Lung microvascular endothelial cell (primary cell): ENCODE measurements around the gene WDR62. TPM values are rescaled to one million over a fixed set of nuclear protein-coding genes. Genes with fewer than 3 reads are reported as not detected.
"Not testable (repeated sequence)": the region's sequence is repeated elsewhere in the genome, so short reads cannot be mapped to it uniquely, and the experiment has no call there.

ENCODE experiments used
- DNase-seq, 2 donors: peaks; one replicate each; pipeline versions ENCODE4 v3.0.0 to v3.0.0-alpha.2; 2010; ENCODE audit warnings: low read depth in 2 of 2
- total RNA-seq: library from RNA; depleted of rRNA; stranded (reverse); fragments of >200 nt; gene quantifications from 2 replicates; pipeline ENCODE4 v1.2.1, GENCODE V29; 2014

The WDR62 gene
- total RNA-seq, 1 donor from 2014 or later = 1.2 TPM

DNA sequence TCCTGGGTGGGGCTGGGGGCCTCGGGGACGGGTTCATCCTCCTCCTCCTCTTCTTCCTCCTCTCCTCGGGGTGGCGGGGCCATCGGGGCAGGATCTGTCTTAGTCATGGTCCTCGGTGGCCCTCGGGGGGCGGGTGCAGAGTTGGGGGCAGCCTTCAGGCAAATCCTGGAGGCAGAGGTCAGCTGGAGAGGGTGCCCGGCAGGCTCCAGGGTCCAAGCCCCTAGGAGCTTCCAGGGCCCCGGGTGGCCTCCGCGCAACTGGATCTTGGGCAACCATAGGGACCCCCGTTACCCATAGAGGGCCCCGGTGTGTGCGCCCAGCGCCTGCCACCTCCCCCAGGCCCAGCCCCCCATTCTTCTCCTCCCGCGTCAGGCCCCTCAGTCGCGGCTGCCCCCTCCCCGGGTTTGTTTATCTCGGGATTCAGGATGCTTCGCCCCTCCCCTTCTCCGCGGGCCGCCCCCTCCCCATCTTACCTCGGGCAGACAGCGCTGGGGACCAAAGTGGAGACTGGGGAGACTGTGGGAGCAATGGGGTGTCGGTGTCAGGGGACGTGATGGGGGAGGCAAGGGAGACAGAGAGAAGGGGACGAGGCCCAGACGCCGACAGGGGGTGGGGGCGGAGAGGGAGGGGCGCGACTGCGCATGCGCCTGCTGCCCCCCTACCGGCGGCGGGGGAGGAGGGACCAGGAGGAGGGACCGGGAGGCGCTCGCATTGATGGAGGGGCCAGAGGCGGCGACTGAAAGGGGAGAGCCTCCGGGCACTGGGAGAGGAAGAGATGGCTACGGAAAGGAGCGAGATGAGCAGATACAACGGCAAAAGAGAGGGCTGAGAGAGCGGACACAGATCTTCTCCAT is 22.2 kb upstream of the WDR62 start, which contains the start of gene CLIP3:
Gene CLIP3 (minus strand): TSS at position 623 of the 854 bp plus-strand sequence. CDS start 516 bp downstream, at position 107.
- peak; percentile 48 to 77 for DNase-seq

GRCh38 chr19:36040495-36040894 is 14.2 kb upstream of the WDR62 start:
- DNase-seq = no peak

- DNase-seq = not testable (repeated sequence)
Measured at GRCh38 chr19:36041092-36041491, 13.6 kb upstream of the WDR62 start.

DNA sequence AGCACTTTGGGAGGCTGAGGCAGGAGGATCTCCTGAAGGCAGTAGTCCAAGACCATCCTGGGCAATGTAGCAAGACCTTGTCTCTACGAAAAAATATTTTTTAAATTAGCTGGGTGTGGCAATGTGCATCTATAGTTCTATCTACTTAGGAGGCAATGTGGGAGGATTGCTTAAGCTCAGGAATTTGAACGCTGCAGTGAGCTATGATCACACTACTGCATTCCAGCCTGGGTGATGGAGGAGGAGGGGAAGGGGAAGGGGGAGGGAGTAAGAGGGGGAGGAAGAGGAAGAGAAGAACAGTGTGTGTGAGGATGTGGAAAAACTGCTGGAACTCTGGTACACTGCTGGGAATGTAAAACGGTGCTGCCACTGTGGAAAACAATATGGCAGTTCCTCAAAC is 12.9 kb upstream of the WDR62 start:
- DNase-seq = peak in 1 of 2 donors; percentile 78

DNA sequence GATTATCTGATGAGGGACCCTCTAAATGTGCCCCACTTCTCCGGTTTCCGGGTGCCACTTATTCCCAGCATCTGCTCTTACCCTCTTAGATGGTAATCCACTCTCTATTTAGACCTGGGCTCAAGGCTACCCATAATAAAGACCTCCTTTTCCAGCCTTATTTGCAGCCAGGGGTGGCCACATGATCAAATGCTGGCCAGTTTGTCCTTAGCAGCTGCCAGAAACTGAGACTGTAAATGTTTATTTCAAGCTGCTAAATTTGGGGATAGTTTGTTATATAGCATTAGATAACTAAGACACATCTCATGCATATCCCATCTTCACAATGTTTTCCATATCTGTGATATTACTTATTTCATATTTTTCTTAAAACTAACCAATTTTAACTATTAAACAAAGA is 10.7 kb upstream of the WDR62 start:
- no peak for DNase-seq

GRCh38 chr19:36046443-36047050 is 8.2 kb upstream of the WDR62 start:
- no peak for DNase-seq

DNA sequence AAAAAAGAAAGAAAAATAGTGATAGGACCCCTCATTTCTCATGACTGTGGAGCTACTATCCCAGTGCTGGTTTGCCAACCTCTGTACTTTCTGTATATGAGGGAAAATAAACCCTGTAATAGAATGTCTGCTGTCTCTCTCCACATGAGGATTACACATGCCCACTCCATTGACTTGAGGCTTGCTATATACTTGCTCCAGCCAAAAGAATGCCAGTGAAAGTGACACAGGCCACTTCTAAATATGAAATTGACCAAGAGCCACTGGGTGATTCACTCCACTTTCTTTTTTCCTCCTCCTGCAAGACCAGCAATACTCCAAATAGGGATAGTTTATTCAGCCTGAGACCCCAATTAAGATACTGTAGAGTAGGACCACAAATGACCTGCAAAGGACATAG is 6.9 kb upstream of the WDR62 start:
- DNase-seq = no peak

- no peak for DNase-seq
Measured at GRCh38 chr19:36049080-36049698, 5.5 kb upstream of the WDR62 start.

DNA sequence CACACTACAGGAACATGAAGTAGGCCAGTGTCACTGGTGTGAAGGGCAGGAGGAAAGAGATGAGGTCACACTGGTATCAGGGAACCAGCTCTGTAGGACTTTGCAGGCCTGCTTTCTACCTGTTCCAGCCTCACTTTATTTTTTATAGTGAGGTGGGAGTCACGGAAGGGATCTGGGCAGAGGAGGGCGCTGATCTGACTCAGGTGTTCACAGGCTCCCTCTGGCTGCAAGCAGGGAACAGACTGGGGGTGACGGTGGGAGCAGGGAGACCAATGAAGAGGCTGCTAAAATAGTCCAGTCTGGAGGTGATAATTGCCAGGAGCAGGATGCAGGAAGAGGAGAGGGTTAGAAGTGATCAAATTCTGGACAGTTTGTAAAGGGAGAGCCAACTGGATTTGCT is 3.5 kb upstream of the WDR62 start:
- peak; percentile 12 to 55 for DNase-seq

- no peak for DNase-seq
Measured at GRCh38 chr19:36051637-36052036, 3.1 kb upstream of the WDR62 start.

GRCh38 chr19:36054119-36054732 is 471 bp upstream of the WDR62 start, which contains the start of gene THAP8:
Gene THAP8, minus strand, starts transcription at chr19:36054285. Its CDS starts 68 bp downstream, at chr19:36054217.
- DNase-seq = peak; percentile 100

DNA sequence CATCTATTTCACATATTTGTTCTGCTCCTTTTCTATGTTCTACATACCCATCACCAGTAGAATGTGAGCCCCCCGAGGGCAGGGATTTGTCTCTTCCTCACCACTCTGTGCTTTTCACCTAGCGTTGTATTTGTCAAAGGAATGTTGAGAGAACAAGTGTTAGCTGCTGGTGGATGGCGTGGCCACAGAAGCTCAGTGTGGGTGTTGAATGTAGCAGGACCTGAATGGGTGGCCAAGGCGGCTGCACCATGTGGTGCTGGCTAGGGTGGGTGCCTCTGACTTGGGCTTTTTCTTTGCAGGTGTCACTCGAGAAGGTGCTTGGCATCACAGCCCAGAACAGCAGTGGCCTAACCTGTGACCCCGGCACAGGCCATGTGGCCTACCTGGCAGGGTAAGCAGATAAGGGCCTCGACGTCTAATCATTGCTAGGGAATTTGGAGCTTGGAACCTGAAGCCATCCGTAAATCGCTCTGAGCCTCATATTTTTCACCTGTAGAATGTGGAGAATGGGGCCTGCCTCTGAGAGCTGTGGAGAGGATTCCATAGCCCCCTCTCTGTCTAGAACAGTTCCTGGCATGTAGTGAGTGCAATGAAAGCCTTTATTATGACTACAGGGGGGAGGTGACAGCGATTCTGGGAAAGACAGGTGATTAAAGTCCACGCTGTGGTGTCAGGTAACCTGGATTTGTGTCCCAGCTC is 3.9 kb downstream of the WDR62 start:
- DNase-seq = no peak

- DNase-seq = no peak
Measured at GRCh38 chr19:36059180-36059910, 4.6 kb downstream of the WDR62 start.

DNA sequence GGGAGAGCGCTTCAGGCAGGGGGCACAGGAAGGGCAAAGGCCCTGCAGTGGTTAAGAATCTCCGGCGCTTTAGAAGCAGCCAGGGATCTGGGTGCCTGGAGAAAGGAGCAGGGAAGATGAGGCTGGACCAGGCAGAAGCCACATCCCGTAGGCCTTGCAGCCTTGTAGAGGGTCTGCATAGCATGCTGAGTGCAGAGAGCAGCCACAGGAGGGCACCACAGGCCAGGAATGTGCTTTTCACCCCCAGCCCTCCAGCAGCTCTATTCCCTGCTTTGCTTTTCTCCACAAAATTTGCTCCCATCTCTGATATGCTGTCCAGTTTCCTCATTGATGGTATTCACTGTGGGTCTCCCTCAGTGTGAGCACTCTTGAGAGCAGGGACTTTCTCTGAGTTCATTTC is 5.7 kb downstream of the WDR62 start:
- peak; percentile 76 to 88 for DNase-seq

DNA sequence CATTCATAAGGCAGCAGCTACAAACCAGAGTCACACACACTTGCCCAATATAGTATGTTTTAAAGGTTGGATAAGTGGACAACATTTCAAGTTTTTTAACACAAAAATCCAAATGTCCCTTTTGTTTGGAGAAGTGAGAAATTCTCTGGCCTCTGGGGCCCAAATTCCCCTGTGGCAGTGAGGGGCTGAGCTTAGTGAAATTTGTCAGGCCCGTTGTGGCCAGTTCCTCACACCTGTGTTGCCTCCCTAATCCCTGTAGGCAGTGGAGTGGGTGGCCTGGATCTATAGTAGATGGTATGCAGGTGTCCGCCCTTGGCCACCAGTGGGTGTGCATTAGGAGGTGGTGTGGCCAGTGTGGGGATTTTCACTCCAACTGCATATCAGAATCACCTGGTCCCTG is 6.7 kb downstream of the WDR62 start:
- no peak for DNase-seq

GRCh38 chr19:36064826-36065225 is 10.1 kb downstream of the WDR62 start:
- DNase-seq = no peak

- no peak for DNase-seq
Measured at GRCh38 chr19:36067681-36068080, 13.0 kb downstream of the WDR62 start.

GRCh38 chr19:36068810-36069499 is 14.3 kb downstream of the WDR62 start:
- DNase-seq = not testable (repeated sequence)

- no peak for DNase-seq
Measured at GRCh38 chr19:36072081-36072480, 17.4 kb downstream of the WDR62 start.
